GM12873 (cell line): ENCODE data around the gene MAP4K4.

Experiments used
- TF ChIP-seq, protein P1 (sequence below): IDR thresholded peaks from 2 replicates; pipeline ENCODE4 v1.5.1; 2012; ENCODE audit warnings: low read depth, mild to moderate bottlenecking, moderate library complexity, low read length, control low read depth; ENCODE audit not compliant: insufficient read depth; ENCODE audit errors: missing control alignments

Gene MAP4K4

DNA sequence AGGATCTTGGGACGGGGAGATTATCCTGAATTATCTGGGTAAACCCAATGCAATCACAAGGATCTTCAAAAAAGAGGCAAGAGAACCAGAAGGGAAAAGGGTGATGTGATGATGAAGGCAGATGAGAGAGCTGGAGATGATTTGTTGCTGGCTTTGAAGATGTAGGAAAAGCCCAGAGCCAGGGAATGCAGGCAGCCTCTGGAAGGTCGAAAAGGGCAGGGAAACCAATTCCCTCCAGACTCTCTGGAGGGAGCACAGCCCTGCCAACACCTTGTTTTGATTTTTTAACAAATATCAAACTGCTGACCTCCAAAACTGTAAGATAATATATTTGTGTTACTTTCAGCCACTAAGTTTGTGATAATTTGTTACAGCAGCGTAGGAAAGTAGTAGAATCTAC is 245.3 kb downstream of the MAP4K4 start:
- TF ChIP-seq, protein P1, sequence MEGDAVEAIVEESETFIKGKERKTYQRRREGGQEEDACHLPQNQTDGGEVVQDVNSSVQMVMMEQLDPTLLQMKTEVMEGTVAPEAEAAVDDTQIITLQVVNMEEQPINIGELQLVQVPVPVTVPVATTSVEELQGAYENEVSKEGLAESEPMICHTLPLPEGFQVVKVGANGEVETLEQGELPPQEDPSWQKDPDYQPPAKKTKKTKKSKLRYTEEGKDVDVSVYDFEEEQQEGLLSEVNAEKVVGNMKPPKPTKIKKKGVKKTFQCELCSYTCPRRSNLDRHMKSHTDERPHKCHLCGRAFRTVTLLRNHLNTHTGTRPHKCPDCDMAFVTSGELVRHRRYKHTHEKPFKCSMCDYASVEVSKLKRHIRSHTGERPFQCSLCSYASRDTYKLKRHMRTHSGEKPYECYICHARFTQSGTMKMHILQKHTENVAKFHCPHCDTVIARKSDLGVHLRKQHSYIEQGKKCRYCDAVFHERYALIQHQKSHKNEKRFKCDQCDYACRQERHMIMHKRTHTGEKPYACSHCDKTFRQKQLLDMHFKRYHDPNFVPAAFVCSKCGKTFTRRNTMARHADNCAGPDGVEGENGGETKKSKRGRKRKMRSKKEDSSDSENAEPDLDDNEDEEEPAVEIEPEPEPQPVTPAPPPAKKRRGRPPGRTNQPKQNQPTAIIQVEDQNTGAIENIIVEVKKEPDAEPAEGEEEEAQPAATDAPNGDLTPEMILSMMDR = no peak
